ENCODE measurements around the gene PODN. TPM values are rescaled to one million over a fixed set of nuclear protein-coding genes. Genes with fewer than 3 reads are reported as not detected.

The PODN gene
- total RNA-seq, 1 donor from 2014 or later: 4.6 TPM

DNA sequence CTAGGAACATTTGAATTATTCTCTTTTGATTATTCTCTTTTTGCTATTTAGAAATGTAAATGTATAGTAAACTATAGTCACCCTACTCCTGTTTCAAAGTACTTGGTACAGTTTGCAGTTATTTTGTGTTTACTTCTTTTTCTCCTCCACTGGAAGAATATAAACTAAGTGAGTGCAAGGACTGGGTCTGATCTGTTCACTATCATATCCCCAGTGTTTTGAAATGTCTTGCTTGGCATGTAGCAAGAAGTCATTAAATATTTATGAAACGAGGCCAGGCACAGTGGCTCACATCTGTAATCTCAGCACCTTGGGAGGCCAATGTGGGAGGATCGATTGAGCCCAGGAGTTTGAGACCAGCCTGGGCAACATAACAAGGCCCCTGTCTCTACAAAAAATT, 35.8 kb upstream of the PODN start:
- Mint-ChIP-seq H3K27ac (no peak overlapping the region), H3K9me3 (no peaks in the 10 kb centered on the region), H3K4me1 (peaks cover 2% of the 10 kb centered on the region), H3K27me3 (ENCODE audit: low read depth) (no peaks in the 10 kb centered on the region), H3K36me3 (no peaks in the 10 kb centered on the region), H3K4me3 (no peak overlapping the region)
- TF ChIP-seq, protein P1, sequence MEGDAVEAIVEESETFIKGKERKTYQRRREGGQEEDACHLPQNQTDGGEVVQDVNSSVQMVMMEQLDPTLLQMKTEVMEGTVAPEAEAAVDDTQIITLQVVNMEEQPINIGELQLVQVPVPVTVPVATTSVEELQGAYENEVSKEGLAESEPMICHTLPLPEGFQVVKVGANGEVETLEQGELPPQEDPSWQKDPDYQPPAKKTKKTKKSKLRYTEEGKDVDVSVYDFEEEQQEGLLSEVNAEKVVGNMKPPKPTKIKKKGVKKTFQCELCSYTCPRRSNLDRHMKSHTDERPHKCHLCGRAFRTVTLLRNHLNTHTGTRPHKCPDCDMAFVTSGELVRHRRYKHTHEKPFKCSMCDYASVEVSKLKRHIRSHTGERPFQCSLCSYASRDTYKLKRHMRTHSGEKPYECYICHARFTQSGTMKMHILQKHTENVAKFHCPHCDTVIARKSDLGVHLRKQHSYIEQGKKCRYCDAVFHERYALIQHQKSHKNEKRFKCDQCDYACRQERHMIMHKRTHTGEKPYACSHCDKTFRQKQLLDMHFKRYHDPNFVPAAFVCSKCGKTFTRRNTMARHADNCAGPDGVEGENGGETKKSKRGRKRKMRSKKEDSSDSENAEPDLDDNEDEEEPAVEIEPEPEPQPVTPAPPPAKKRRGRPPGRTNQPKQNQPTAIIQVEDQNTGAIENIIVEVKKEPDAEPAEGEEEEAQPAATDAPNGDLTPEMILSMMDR (IDR thresholded peaks at IDR 0.05; ENCODE audit: unreplicated experiment): no peak
- no peak for DNase-seq (ENCODE audit: low spot score in 2 of 2, unreplicated experiment in 2 of 2)

DNA sequence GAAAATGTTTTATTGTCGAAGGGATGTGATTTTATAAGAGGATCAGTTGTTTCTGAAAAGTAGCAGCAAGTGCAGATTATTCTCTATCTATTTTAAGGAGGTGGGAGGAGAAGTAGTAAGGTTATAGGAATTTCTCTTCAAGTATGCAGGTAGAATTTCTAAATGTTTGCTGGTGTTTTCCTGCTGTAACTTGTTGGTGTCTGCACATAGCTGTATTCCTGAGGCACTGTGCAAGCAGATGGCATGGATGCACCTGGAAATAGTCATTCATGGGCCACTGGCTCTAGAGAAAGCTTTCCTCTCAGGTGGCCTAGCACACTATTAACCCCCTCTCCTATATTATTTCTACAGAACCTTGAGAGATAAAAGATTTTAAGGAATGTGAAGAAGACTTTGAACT, 30.3 kb upstream of the PODN start:
- Mint-ChIP-seq H3K27ac (peak overlapping the region; percentile 11), H3K9me3 (no peaks in the 10 kb centered on the region), H3K27me3 (ENCODE audit: low read depth) (no peaks in the 10 kb centered on the region), H3K4me3 (no peak overlapping the region), H3K4me1 (peaks cover 15% of the 10 kb centered on the region), H3K36me3 (peaks cover 9% of the 10 kb centered on the region)
- DNase-seq (ENCODE audit: low spot score in 2 of 2, unreplicated experiment in 2 of 2): no peak
- TF ChIP-seq, protein P1 (IDR thresholded peaks at IDR 0.05; ENCODE audit: unreplicated experiment): no peak

DNA sequence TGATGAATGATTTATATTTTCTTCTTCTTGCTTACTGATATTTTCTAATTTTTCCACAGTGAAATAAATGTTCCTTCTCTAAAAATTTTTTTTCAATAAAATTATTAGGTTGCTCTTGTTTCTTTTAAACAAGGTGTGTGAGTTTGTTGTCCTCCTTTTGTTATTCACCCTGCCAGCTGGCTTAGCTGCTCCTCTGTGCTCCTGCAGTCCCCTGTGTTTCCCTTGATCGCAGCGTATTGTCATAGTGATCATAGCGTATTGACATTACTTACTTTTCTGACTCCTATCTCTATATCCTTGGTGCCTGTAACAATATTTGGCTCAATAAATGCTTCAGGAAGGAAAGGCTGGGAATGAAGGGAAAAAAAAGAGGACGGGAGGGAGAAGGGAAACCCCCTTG, 24.9 kb upstream of the PODN start:
- H3K27ac Mint-ChIP-seq: no peak overlapping the region
- H3K27me3 Mint-ChIP-seq (ENCODE audit: low read depth): no peaks in the 10 kb centered on the region
- DNase-seq (ENCODE audit: low spot score in 2 of 2, unreplicated experiment in 2 of 2): no peak
- H3K4me1 Mint-ChIP-seq: peaks cover 4% of the 10 kb centered on the region
- H3K36me3 Mint-ChIP-seq: peaks cover 30% of the 10 kb centered on the region
- TF ChIP-seq, protein P1 (IDR thresholded peaks at IDR 0.05; ENCODE audit: unreplicated experiment): no peak
- no peak overlapping the region for H3K4me3 Mint-ChIP-seq
- no peaks in the 10 kb centered on the region for H3K9me3 Mint-ChIP-seq

DNA sequence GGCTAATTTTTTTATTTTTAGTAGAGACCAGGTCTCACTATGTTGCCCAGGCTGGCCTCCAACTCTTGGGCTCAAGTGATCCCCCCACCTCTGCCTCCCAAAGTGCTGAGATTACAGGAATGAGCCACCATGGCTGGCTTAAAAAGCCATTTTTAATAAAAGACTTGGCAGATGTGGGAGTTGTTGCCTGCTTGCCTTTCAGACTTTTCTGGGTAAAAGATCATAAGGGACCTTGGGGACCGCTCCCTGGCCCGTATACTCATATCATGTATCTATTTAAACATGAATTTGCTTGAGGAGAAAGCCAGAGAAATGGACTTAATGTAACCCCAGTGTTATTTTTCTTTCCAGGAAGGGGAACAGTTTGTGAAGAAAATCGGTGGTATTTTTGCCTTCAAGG, 23.4 kb upstream of the PODN start:
- H3K27me3 Mint-ChIP-seq (ENCODE audit: low read depth): no peaks in the 10 kb centered on the region
- no peak overlapping the region for H3K27ac Mint-ChIP-seq
- H3K4me3 Mint-ChIP-seq: no peak overlapping the region
- H3K4me1 Mint-ChIP-seq: peaks cover 6% of the 10 kb centered on the region
- TF ChIP-seq, protein P1 (IDR thresholded peaks at IDR 0.05; ENCODE audit: unreplicated experiment): no peak
- DNase-seq (ENCODE audit: low spot score in 2 of 2, unreplicated experiment in 2 of 2): no peak
- H3K9me3 Mint-ChIP-seq: no peaks in the 10 kb centered on the region
- H3K36me3 Mint-ChIP-seq: peaks cover 26% of the 10 kb centered on the region

DNA sequence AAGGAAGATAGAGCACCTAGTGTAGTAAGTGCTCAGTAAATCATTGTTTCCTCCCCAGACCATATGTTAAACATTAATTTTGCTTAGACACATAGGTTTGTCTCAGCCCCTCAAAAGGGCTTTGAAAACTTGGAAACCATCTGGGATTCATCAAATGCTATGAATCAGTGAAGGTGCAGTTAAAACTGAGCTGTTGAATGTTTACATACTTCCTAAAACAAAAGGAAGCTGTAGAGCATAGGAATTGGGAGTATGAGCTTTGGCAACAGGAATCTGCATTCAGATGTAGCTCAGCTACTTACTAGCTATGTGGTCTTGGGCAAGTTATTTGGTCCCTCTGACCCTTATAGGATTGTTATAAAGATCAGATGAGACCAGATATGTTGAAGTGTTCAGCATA, 18.7 kb upstream of the PODN start:
- H3K4me3 Mint-ChIP-seq: no peak overlapping the region
- H3K36me3 Mint-ChIP-seq: peaks cover 24% of the 10 kb centered on the region
- no peaks in the 10 kb centered on the region for H3K9me3 Mint-ChIP-seq
- no peak for DNase-seq (ENCODE audit: low spot score in 2 of 2, unreplicated experiment in 2 of 2)
- H3K27me3 Mint-ChIP-seq (ENCODE audit: low read depth): no peaks in the 10 kb centered on the region
- peaks cover 32% of the 10 kb centered on the region for H3K4me1 Mint-ChIP-seq
- peak overlapping the region; percentile 39 for H3K27ac Mint-ChIP-seq
- TF ChIP-seq, protein P1 (IDR thresholded peaks at IDR 0.05; ENCODE audit: unreplicated experiment): no peak

DNA sequence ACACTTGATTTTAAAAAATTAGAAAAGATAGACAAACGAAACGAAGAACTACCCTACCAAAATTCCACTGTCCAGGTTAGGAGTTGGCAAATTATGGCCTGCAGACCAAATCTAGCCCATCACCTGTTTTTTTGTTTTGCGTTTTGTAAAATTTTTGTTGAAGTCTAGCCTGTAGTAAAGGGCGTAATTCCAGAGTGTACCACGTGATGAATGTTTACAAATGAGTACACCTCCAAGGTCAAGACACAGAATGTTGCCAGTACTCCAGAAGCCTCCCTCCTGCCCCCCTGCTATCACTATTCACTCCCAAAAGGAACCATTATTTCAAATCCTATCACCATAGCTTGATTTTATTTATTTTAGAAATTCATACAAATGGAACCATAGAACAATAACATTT, 17.1 kb upstream of the PODN start:
- no peak for DNase-seq (ENCODE audit: low spot score in 2 of 2, unreplicated experiment in 2 of 2)
- TF ChIP-seq, protein P1 (IDR thresholded peaks at IDR 0.05; ENCODE audit: unreplicated experiment): no peak
- no peak overlapping the region for H3K4me3 Mint-ChIP-seq
- peaks cover 12% of the 10 kb centered on the region for H3K36me3 Mint-ChIP-seq
- H3K4me1 Mint-ChIP-seq: peaks cover 37% of the 10 kb centered on the region
- H3K27me3 Mint-ChIP-seq (ENCODE audit: low read depth): no peaks in the 10 kb centered on the region
- no peaks in the 10 kb centered on the region for H3K9me3 Mint-ChIP-seq
- H3K27ac Mint-ChIP-seq: no peak overlapping the region
